Measurements from ENCODE around the gene CSF3R. TPM values are rescaled to one million over a fixed set of nuclear protein-coding genes. Genes with fewer than 3 reads are reported as not detected.

The CSF3R gene
- total and polyA plus RNA-seq, 2 experiments from 2014 or later: not detected

GRCh38 chr1:36419140-36419539 is 63.6 kb downstream of the CSF3R start:
- H3K4me3 Mint-ChIP-seq: no peak overlapping the region
- Histone ChIP-seq H3K27me3 (ENCODE audit: insufficient read depth) (no peaks in the 10 kb centered on the region), H3F3A (replicated peaks; ENCODE audit: low read depth) (no peaks in the 10 kb centered on the region), H3K27ac (ENCODE audit: low read depth) (no peak overlapping the region), H3K79me2 (replicated peaks; ENCODE audit: insufficient read depth) (no peaks in the 10 kb centered on the region), H3K4me1 (ENCODE audit: insufficient read depth) (no peaks in the 10 kb centered on the region), H3K4me3 (no peak overlapping the region), H3K9me2 (ENCODE audit: insufficient read depth) (no peaks in the 10 kb centered on the region), H3K36me3 (ENCODE audit: insufficient read depth) (no peaks in the 10 kb centered on the region), H3K4me2 (no peak overlapping the region), H2AFZ (no peak overlapping the region), H4K20me1 (replicated peaks; ENCODE audit: insufficient read depth) (no peaks in the 10 kb centered on the region)
- H3K36me3 Mint-ChIP-seq (ENCODE audit: low read depth): no peaks in the 10 kb centered on the region
- TF ChIP-seq ZNF114 (CRISPR knock-in tag; IDR thresholded peaks at IDR 0.05) (no peak), EZH2 (IDR thresholded peaks at IDR 0.05; ENCODE audit: low read depth, unreplicated experiment) (no peak)
- no peaks in the 10 kb centered on the region for H3K9me3 Mint-ChIP-seq
- H3K27ac Mint-ChIP-seq: no peak overlapping the region
- H3K27me3 Mint-ChIP-seq (ENCODE audit: insufficient read depth, low read depth, poor library complexity): peaks cover 5% of the 10 kb centered on the region
- peaks cover 11% of the 10 kb centered on the region for H3K4me1 Mint-ChIP-seq
- ATAC-seq (no peak), DNase-seq (ENCODE audit: low spot score) (no peak)

- H3K27me3 ChIP-seq (ENCODE audit: insufficient read depth): no peaks in the 10 kb centered on the region
- ATAC-seq (no peak), DNase-seq (ENCODE audit: low spot score) (no peak)
- H3F3A ChIP-seq (replicated peaks; ENCODE audit: low read depth): no peaks in the 10 kb centered on the region
- Mint-ChIP-seq H3K27ac (no peak overlapping the region), H3K36me3 (ENCODE audit: low read depth) (no peaks in the 10 kb centered on the region), H3K4me3 (no peak overlapping the region), H3K9me3 (no peaks in the 10 kb centered on the region), H3K27me3 (ENCODE audit: insufficient read depth, low read depth, poor library complexity) (peaks cover 5% of the 10 kb centered on the region), H3K4me1 (peaks cover 11% of the 10 kb centered on the region)
- H3K9me2 ChIP-seq (ENCODE audit: insufficient read depth): no peaks in the 10 kb centered on the region
- no peak overlapping the region for H2AFZ ChIP-seq
- no peak overlapping the region for H3K27ac ChIP-seq (ENCODE audit: low read depth)
- H3K4me3 ChIP-seq: no peak overlapping the region
- H3K36me3 ChIP-seq (ENCODE audit: insufficient read depth): no peaks in the 10 kb centered on the region
- H3K4me2 ChIP-seq: no peak overlapping the region
- no peaks in the 10 kb centered on the region for H3K79me2 ChIP-seq (replicated peaks; ENCODE audit: insufficient read depth)
- H4K20me1 ChIP-seq (replicated peaks; ENCODE audit: insufficient read depth): no peaks in the 10 kb centered on the region
- no peaks in the 10 kb centered on the region for H3K4me1 ChIP-seq (ENCODE audit: insufficient read depth)
- TF ChIP-seq ZNF462 (CRISPR knock-in tag; IDR thresholded peaks at IDR 0.05) (no peak), JUNB (IDR thresholded peaks at IDR 0.05; ENCODE audit: unreplicated experiment) (no peak), EZH2 (IDR thresholded peaks at IDR 0.05; ENCODE audit: low read depth, unreplicated experiment) (no peak)
Measured at GRCh38 chr1:36417931-36418330, 64.8 kb downstream of the CSF3R start.

Small RNAs within 50 kb of the gene (small RNA-seq; reads per million reads assigned to genes)
- gene SNORA63C (ENCODE audit: low replicate concordance): not detected

Other genes starting within 250 kb of the CSF3R start
- 4.4 and 6.3 TPM in 2 replicates for gene SH3D21, start 176.5 kb downstream of the CSF3R start, total RNA-seq (2014; rRNA removed; shearing (Covaris generic))
- gene SH3D21, start 176.5 kb downstream of the CSF3R start, polyA plus RNA-seq (2016; fragmentation: Nextera tagmentation; extraction: Ambion mirVana): 3.1 and 3.7 TPM in 2 replicates
- gene EVA1B, start 159.3 kb downstream of the CSF3R start, total RNA-seq (2014; rRNA removed; shearing (Covaris generic)): 27.1 and 27.3 TPM in 2 replicates
- gene EVA1B, start 159.3 kb downstream of the CSF3R start, polyA plus RNA-seq (2016; fragmentation: Nextera tagmentation; extraction: Ambion mirVana): 9.2 and 11.5 TPM in 2 replicates
- 20.0 and 20.2 TPM in 2 replicates for gene STK40, start 97.0 kb downstream of the CSF3R start, total RNA-seq (2014; rRNA removed; shearing (Covaris generic))
- gene STK40, start 97.0 kb downstream of the CSF3R start, polyA plus RNA-seq (2016; fragmentation: Nextera tagmentation; extraction: Ambion mirVana): 8.1 and 8.5 TPM in 2 replicates
- 27.5 and 28.6 TPM in 2 replicates for gene LSM10, start 85.0 kb downstream of the CSF3R start, total RNA-seq (2014; rRNA removed; shearing (Covaris generic))
- 96.2 and 98.9 TPM in 2 replicates for gene LSM10, start 85.0 kb downstream of the CSF3R start, polyA plus RNA-seq (2016; fragmentation: Nextera tagmentation; extraction: Ambion mirVana)
- gene OSCP1, start 32.5 kb downstream of the CSF3R start, total RNA-seq (2014; rRNA removed; shearing (Covaris generic)): 0.58 and 2.2 TPM in 2 replicates
- 2.6 and 3.0 TPM in 2 replicates for gene OSCP1, start 32.5 kb downstream of the CSF3R start, polyA plus RNA-seq (2016; fragmentation: Nextera tagmentation; extraction: Ambion mirVana)
- gene MRPS15, start 18.5 kb downstream of the CSF3R start, total RNA-seq (2014; rRNA removed; shearing (Covaris generic)): 86.4 and 105 TPM in 2 replicates
- 311 and 312 TPM in 2 replicates for gene MRPS15, start 18.5 kb downstream of the CSF3R start, polyA plus RNA-seq (2016; fragmentation: Nextera tagmentation; extraction: Ambion mirVana)